Neuronal stem cell (in vitro differentiated cells): ENCODE data around the gene PPDPF.

ENCODE experiments used
- DNase-seq: peaks from one replicate; pipeline ENCODE4 v3.0.0-alpha.2; 2013; ENCODE audit warnings: low spot score
- H2AFZ ChIP-seq: one replicate; pipeline ENCODE4 v1.6.1; 2013; ENCODE audit warnings: mild to moderate bottlenecking, low read length, inconsistent platforms
- H2AK5ac ChIP-seq: 2 replicates; pipeline ENCODE4 v1.6.1; 2013; ENCODE audit warnings: low read depth, mild to moderate bottlenecking, inconsistent platforms, low read length, moderate library complexity, mixed read lengths
- H2BK120ac ChIP-seq: 2 replicates; pipeline ENCODE4 v1.6.1; 2013; ENCODE audit warnings: low read depth, mild to moderate bottlenecking, inconsistent platforms, low read length, moderate library complexity, mixed read lengths
- H2BK12ac ChIP-seq: one replicate; pipeline ENCODE4 v1.6.1; 2013; ENCODE audit warnings: low read length, inconsistent platforms
- H2BK15ac ChIP-seq: 2 replicates; pipeline ENCODE4 v1.6.1; 2013; ENCODE audit warnings: mild to moderate bottlenecking, low read length, inconsistent platforms, mixed read lengths
- H2BK5ac ChIP-seq: one replicate; pipeline ENCODE4 v1.6.1; 2013; ENCODE audit warnings: inconsistent platforms, mild to moderate bottlenecking, low read length, moderate library complexity
- H3K14ac ChIP-seq: one replicate; pipeline ENCODE4 v1.6.1; 2013; ENCODE audit warnings: low read length, inconsistent platforms
- H3K18ac ChIP-seq: 2 replicates; pipeline ENCODE4 v1.6.1; 2013; ENCODE audit warnings: low read length, inconsistent platforms
- H3K23ac ChIP-seq: 2 replicates; pipeline ENCODE4 v1.6.1; 2013; ENCODE audit warnings: low read depth, mild to moderate bottlenecking, mixed read lengths, low read length, inconsistent platforms; ENCODE audit not compliant: poor library complexity
- H3K27ac ChIP-seq: replicated peaks from 3 replicates; pipeline ENCODE4 v1.5.1; 2013; ENCODE audit warnings: low read length, inconsistent platforms
- H3K27me3 ChIP-seq, 3 experiments: 2 replicates each; pipeline ENCODE4 v1.6.1; 2013; ENCODE audit warnings: low read length in 3 of 3, mild to moderate bottlenecking in 2 of 3, inconsistent platforms in 1 of 3, low read depth in 1 of 3, mixed read lengths in 1 of 3, moderate library complexity in 1 of 3; ENCODE audit not compliant: control insufficient read depth in 3 of 3, insufficient read depth in 3 of 3
- H3K36me3 ChIP-seq, 2 donors: replicated peaks in 1 of 2; 2 replicates each; pipeline ENCODE4 v1.6.1; 2013; ENCODE audit warnings: low read length in 2 of 2; ENCODE audit not compliant: control insufficient read depth in 2 of 2, insufficient read depth in 2 of 2
- H3K4ac ChIP-seq: 2 replicates; pipeline ENCODE4 v1.6.1; 2013; ENCODE audit warnings: inconsistent platforms, mild to moderate bottlenecking, low read length, moderate library complexity
- H3K4me1 ChIP-seq, 2 donors: 1 replicate in 1 of 2; 2 replicates in 1 of 2; pipeline ENCODE4 v1.6.1; 2013; ENCODE audit warnings: low read length in 2 of 2, low read depth in 1 of 2; ENCODE audit not compliant: control insufficient read depth in 2 of 2, insufficient read depth in 1 of 2
- H3K4me2 ChIP-seq: one replicate; pipeline ENCODE4 v1.6.1; 2013; ENCODE audit warnings: mild to moderate bottlenecking, low read length, inconsistent platforms; ENCODE audit not compliant: insufficient read depth, poor library complexity, severe bottlenecking
- H3K4me3 ChIP-seq, 2 donors: 2 replicates each; pipeline ENCODE4 v1.5.1; 2013; ENCODE audit warnings: low read length in 2 of 2, mild to moderate bottlenecking in 2 of 2, inconsistent platforms in 1 of 2, moderate library complexity in 1 of 2
- H3K79me1 ChIP-seq: one replicate; pipeline ENCODE4 v1.6.1; 2013; ENCODE audit warnings: low read depth, mild to moderate bottlenecking, inconsistent platforms, low read length, moderate library complexity
- H3K9ac ChIP-seq: one replicate; pipeline ENCODE4 v1.6.1; 2013; ENCODE audit warnings: mild to moderate bottlenecking, low read depth, low read length, inconsistent platforms; ENCODE audit not compliant: poor library complexity
- H3K9me3 ChIP-seq, 2 donors: replicated peaks in 1 of 2; 2 replicates each; pipeline versions ENCODE3 to v1.6.1; 2013; ENCODE audit warnings: low read length in 2 of 2, mild to moderate bottlenecking in 2 of 2, inconsistent platforms in 1 of 2, low read depth in 1 of 2, mixed read lengths in 1 of 2, moderate library complexity in 1 of 2; ENCODE audit not compliant: control insufficient read depth in 2 of 2, insufficient read depth in 1 of 2
- H4K8ac ChIP-seq: one replicate; pipeline ENCODE4 v1.6.1; 2013; ENCODE audit warnings: low read depth, mild to moderate bottlenecking, inconsistent platforms, low read length, moderate library complexity
- H4K91ac ChIP-seq: one replicate; pipeline ENCODE4 v1.6.1; 2013; ENCODE audit warnings: low read length, low read depth, mild to moderate bottlenecking, inconsistent platforms; ENCODE audit not compliant: poor library complexity
- WGBS, 2 donors: extraction: QIAGEN DNeasy Blood & Tissue Kit; methylation state at CpG; one replicate each; pipeline ENCODE4 v1.1.7; 2013; ENCODE audit warnings: missing lambda C conversion rate in 2 of 2, mixed read lengths in 1 of 2; ENCODE audit not compliant: insufficient read length in 2 of 2, insufficient replicate concordance in 1 of 2; ENCODE audit errors: extremely low coverage in 2 of 2; 5-methylcytosine and 5-hydroxymethylcytosine counted together

Gene PPDPF

DNA sequence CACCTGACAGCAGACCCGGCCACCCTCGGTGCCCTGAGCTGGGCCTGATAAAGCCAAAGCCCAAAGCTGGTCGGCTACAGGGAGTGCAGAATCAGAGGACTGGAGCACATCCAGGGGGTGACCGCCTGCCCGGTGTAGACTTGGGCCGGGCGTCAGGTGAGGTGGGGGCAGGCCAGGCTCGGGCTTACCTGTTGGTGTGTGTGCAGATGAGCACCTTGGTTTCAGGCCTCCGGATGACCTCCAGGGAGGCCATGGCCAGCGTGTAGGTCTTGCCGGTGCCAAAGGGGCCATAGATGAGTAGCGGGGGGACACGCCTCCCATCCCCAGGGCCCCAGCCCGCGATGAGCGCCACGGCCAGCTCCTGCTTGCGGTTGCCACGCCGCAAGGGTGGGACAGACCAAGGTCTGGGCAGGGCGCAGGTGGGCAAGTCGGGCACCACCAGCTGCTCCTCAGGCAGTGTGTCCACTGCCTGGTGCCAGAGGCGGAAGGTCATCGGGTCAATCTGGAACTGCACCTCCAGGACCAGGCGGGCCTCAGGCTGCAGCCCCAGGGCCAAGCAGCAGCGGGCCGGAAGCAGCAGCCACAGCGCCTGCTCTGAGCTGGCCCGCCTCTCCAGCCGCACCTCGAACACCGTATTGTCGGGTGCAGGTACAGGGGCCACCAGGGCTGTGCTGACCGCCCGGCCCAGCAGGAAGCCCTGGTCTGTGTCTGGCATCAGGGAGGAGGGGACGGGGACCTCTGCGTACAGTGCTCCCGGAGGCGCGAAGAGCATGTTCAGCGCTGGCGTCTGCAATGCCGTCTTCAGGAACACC lies 47.8 kb downstream of the PPDPF start:
- Histone ChIP-seq H3K4me3 (no peak overlapping the region), H3K79me1 (peaks cover 4% of the 10 kb centered on the region), H3K4me1 (peaks cover 2 to 3% of the 10 kb centered on the region in 2 donors), H3K4me2 (no peak overlapping the region), H2BK12ac (peak overlapping the region; percentile 41), H3K9ac (no peak overlapping the region), H3K14ac (peak overlapping the region; percentile 56), H2BK5ac (no peak overlapping the region), H3K36me3 (no peaks in the 10 kb centered on the region), H3K27ac (no peak overlapping the region), H2AK5ac (peak overlapping the region; percentile 37), H4K8ac (no peak overlapping the region), H3K9me3 (no peaks in the 10 kb centered on the region), H3K4ac (peak overlapping the region; percentile 53), H2BK15ac (no peak overlapping the region), H4K91ac (peak overlapping the region; percentile 53), H3K18ac (no peak overlapping the region), H3K23ac (no peak overlapping the region), H2BK120ac (no peak overlapping the region), H3K27me3 (no peaks in the 10 kb centered on the region), H2AFZ (no peak overlapping the region)
- no CpG with 5 or more reads among the region's 43 CpGs for WGBS, 2 donors
- no peak for DNase-seq

DNA sequence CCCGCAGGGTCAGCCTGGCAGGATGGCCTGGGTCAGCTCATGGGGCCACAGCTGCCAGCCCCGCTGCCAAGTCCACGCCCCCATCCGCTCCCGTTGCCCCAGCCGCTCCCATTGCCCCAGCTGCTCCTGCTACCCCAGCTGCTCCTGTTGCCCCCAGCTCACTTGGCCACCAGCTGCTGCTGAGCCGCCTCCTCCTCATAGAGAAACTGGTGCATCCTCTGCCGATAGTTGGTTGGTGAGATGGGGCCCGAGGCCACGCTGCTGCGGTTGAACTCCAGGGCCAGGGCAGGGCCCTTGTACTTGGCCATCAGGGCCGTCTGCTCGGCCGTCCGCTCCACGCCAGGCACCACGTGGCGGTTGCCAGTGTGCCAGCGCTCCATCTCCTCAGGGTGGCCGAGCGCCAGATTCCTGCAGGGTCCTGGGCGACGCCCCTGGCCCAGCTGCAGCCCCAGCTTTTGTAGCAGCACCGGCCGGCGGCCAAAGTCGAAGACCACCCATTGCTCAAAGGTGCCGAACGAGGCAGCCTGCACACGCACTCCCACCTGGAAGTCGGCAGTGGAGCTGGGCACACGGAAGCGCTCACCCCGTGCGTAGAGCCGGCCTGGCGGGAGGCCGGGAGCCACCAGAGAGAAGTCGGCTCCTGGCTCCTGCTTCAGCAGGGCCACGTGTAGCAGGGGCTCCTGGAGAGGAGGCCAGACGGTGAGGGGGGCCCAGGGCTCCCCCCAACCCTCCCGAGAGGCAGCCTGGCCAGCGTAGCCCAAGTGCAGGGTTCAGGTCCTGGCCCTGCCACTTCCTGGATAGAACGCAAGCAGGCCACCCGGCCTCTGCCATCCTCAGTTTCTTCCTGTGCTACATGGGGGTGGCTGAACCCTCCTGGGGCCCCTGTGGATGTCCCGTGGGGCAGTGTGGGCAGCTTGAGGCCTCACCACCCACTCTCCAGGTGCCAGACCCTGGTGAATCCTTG lies 48.7 kb downstream of the PPDPF start:
- H2AFZ ChIP-seq: no peak overlapping the region
- peak overlapping the region; percentile 43 for H3K23ac ChIP-seq
- H2BK12ac ChIP-seq: peak overlapping the region; percentile 41
- no peaks in the 10 kb centered on the region for H3K36me3 ChIP-seq
- no peak for DNase-seq
- peak overlapping the region; percentile 43 for H4K8ac ChIP-seq
- H3K4ac ChIP-seq: no peak overlapping the region
- no peak overlapping the region for H3K4me3 ChIP-seq
- H3K18ac ChIP-seq: peak overlapping the region; percentile 57
- no peak overlapping the region for H3K27ac ChIP-seq
- no peak overlapping the region for H2BK5ac ChIP-seq
- H2BK120ac ChIP-seq: no peak overlapping the region
- H2BK15ac ChIP-seq: peak overlapping the region; percentile 49
- H3K14ac ChIP-seq: peak overlapping the region; percentile 17
- H3K9me3 ChIP-seq: no peaks in the 10 kb centered on the region
- WGBS, 2 donors: no CpG with 5 or more reads among the region's 46 CpGs
- no peaks in the 10 kb centered on the region for H3K27me3 ChIP-seq
- no peak overlapping the region for H2AK5ac ChIP-seq
- peaks cover 4% of the 10 kb centered on the region for H3K79me1 ChIP-seq
- no peak overlapping the region for H3K4me2 ChIP-seq
- peak overlapping the region; percentile 21 for H3K9ac ChIP-seq
- no peak overlapping the region for H4K91ac ChIP-seq
- peaks cover 2 to 7% of the 10 kb centered on the region in 2 donors for H3K4me1 ChIP-seq

- no peak overlapping the region for H3K4me3 ChIP-seq
- H2BK15ac ChIP-seq: no peak overlapping the region
- peak overlapping the region; percentile 55 for H3K23ac ChIP-seq
- H2BK120ac ChIP-seq: no peak overlapping the region
- H3K4me2 ChIP-seq: no peak overlapping the region
- peaks cover 3 to 14% of the 10 kb centered on the region in 2 donors for H3K4me1 ChIP-seq
- H2AK5ac ChIP-seq: no peak overlapping the region
- no peak overlapping the region for H3K27ac ChIP-seq
- H3K9me3 ChIP-seq: no peaks in the 10 kb centered on the region
- no CpG with 5 or more reads among the region's 28 CpGs for WGBS, 2 donors
- no peak overlapping the region for H4K91ac ChIP-seq
- peaks cover 3% of the 10 kb centered on the region for H3K79me1 ChIP-seq
- no peak overlapping the region for H3K9ac ChIP-seq
- no peak overlapping the region for H3K14ac ChIP-seq
- H3K36me3 ChIP-seq: no peaks in the 10 kb centered on the region
- no peaks in the 10 kb centered on the region for H3K27me3 ChIP-seq
- no peak overlapping the region for H2BK12ac ChIP-seq
- no peak overlapping the region for H4K8ac ChIP-seq
- DNase-seq: no peak
- H2AFZ ChIP-seq: no peak overlapping the region
- H3K4ac ChIP-seq: no peak overlapping the region
- no peak overlapping the region for H2BK5ac ChIP-seq
- H3K18ac ChIP-seq: peak overlapping the region; percentile 17
Observed at GRCh38 chr20:63570281-63571086, 49.9 kb downstream of the PPDPF start.
